Neural progenitor cell (in vitro differentiated cells): ENCODE data around the gene PTPRB. TPM values are rescaled to one million over a fixed set of nuclear protein-coding genes. Genes with fewer than 3 reads are reported as not detected.

Experiments used
- DNase-seq: peaks from one replicate; pipeline ENCODE4 v3.0.0-alpha.2; 2016; ENCODE audit warnings: low spot score
- H2AFZ ChIP-seq: fragments of 200-600 bp; sonication (generic); replicated peaks from 2 replicates; pipeline ENCODE4 v1.6.1; 2016; ENCODE audit warnings: antibody characterized with exemption
- H3F3A ChIP-seq: fragments of 200-600 bp; sonication (generic); 2 replicates; pipeline ENCODE4 v1.6.1; 2016; ENCODE audit warnings: antibody characterized with exemption, low read depth
- H3K27ac ChIP-seq: fragments of 200-600 bp; sonication (generic); 2 replicates; pipeline ENCODE4 v1.5.1; 2016; ENCODE audit warnings: mild to moderate bottlenecking
- H3K27me3 ChIP-seq: fragments of 200-600 bp; sonication (generic); 2 replicates; pipeline ENCODE4 v1.6.1; 2016; ENCODE audit warnings: mild to moderate bottlenecking, moderate library complexity
- H3K36me3 ChIP-seq: fragments of 200-600 bp; sonication (generic); 2 replicates; pipeline ENCODE4 v1.5.1; 2016
- H3K4me1 ChIP-seq: fragments of 200-600 bp; sonication (generic); 2 replicates; pipeline ENCODE4 v1.6.1; 2016; ENCODE audit warnings: mixed run types
- H3K4me2 ChIP-seq: fragments of 200-600 bp; sonication (generic); 2 replicates; pipeline ENCODE4 v1.6.1; 2016
- H3K4me3 ChIP-seq: fragments of 200-600 bp; sonication (generic); 2 replicates; pipeline ENCODE4 v1.5.1; 2016
- H3K79me2 ChIP-seq: fragments of 200-600 bp; sonication (generic); 2 replicates; pipeline ENCODE4 v1.6.1; 2016; ENCODE audit warnings: low read depth
- H3K9ac ChIP-seq: fragments of 200-600 bp; sonication (generic); 2 replicates; pipeline ENCODE4 v1.6.1; 2016
- H3K9me3 ChIP-seq: fragments of 200-600 bp; sonication (generic); 2 replicates; pipeline ENCODE4 v1.5.1; 2016; ENCODE audit warnings: low read depth
- H4K20me1 ChIP-seq: fragments of 200-600 bp; sonication (generic); 2 replicates; pipeline ENCODE4 v1.6.1; 2016; ENCODE audit warnings: low read depth
- H3K27ac Mint-ChIP-seq: 3 replicates; pipeline ENCODE4 v1.8.0; 2021; ENCODE audit warnings: mixed read lengths
- H3K27me3 Mint-ChIP-seq: 2 replicates; pipeline ENCODE4 v1.8.0; 2022; ENCODE audit warnings: low read depth, mild to moderate bottlenecking, inconsistent platforms, moderate library complexity, mixed read lengths; ENCODE audit not compliant: insufficient read depth
- H3K36me3 Mint-ChIP-seq: 3 replicates; pipeline ENCODE4 v1.8.0; 2021; ENCODE audit warnings: mixed read lengths
- H3K4me1 Mint-ChIP-seq: 3 replicates; pipeline ENCODE4 v1.8.0; 2021; ENCODE audit warnings: mixed read lengths
- H3K4me3 Mint-ChIP-seq: 3 replicates; pipeline ENCODE4 v1.8.0; 2021; ENCODE audit warnings: mild to moderate bottlenecking, moderate library complexity, mixed read lengths
- H3K9me3 Mint-ChIP-seq: 3 replicates; pipeline ENCODE4 v1.8.0; 2020; ENCODE audit warnings: mixed read lengths
- CTCF ChIP-seq: fragments of 200-600 bp; sonication (generic); IDR thresholded peaks from 2 replicates; pipeline ENCODE4 v1.5.1; 2017; ENCODE audit warnings: antibody characterized with exemption, mild to moderate bottlenecking
- EZH2 ChIP-seq: fragments of 200-600 bp; sonication (generic); IDR thresholded peaks from 2 replicates; pipeline ENCODE4 v1.6.1; 2017; ENCODE audit warnings: antibody characterized with exemption, mild to moderate bottlenecking, moderate library complexity
- EZH2phosphoT487 ChIP-seq: fragments of 200-600 bp; sonication (generic); IDR thresholded peaks from 2 replicates; pipeline ENCODE4 v1.6.1; 2017; ENCODE audit warnings: antibody characterized with exemption
- total RNA-seq: library from RNA; depleted of rRNA; stranded (reverse); fragments of >200 nt; gene quantifications from 2 replicates; pipeline ENCODE4 v1.2.3, GENCODE V29; 2015; ENCODE audit warnings: low replicate concordance

PTPRB gene
- total RNA-seq, 1 donor from 2014 or later: not detected

- H3K27me3 Mint-ChIP-seq: no peaks in the 10 kb centered on the region
- no peak for TF ChIP-seq EZH2phosphoT487
- no peak for TF ChIP-seq CTCF
- TF ChIP-seq EZH2: no peak
- Histone ChIP-seq H3K4me1 (no peaks in the 10 kb centered on the region), H3K79me2 (no peaks in the 10 kb centered on the region), H3K4me2 (no peak overlapping the region), H3K36me3 (no peaks in the 10 kb centered on the region), H3K9ac (no peak overlapping the region), H4K20me1 (no peaks in the 10 kb centered on the region), H3K27me3 (no peaks in the 10 kb centered on the region), H2AFZ (no peak overlapping the region), H3F3A (no peaks in the 10 kb centered on the region), H3K27ac (no peak overlapping the region), H3K4me3 (no peak overlapping the region), H3K9me3 (no peaks in the 10 kb centered on the region)
- no peaks in the 10 kb centered on the region for H3K4me1 Mint-ChIP-seq
- no peak for DNase-seq
- peaks cover 18% of the 10 kb centered on the region for H3K9me3 Mint-ChIP-seq
- H3K27ac Mint-ChIP-seq: no peak overlapping the region
- no peaks in the 10 kb centered on the region for H3K36me3 Mint-ChIP-seq
- H3K4me3 Mint-ChIP-seq: no peak overlapping the region
These were observed 169.8 kb downstream of the PTPRB start for GRCh38 chr12:70467476-70467875.

DNA sequence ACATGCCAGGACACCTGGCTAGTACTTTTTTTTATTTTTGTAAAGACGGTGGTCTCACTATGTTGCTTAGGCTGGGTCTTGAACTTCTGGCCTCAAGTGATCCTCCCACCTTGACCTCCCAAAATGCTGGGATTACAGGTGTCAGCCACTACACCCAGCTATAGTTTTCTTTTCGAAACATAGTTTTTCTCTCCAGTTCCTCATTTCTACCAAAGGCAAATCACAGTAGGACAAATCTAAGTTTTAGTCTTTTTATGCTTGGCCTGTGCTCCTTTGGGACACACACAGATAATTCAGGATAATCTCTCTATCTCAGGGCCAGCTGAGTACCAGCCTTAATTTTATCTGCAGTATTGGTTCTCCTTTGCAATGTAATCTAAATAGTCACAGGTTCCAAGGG, 170.5 kb downstream of the PTPRB start:
- Histone ChIP-seq H3K9ac (no peak overlapping the region), H3K27me3 (no peaks in the 10 kb centered on the region), H3K4me3 (no peak overlapping the region), H3F3A (no peaks in the 10 kb centered on the region), H3K4me1 (no peaks in the 10 kb centered on the region), H4K20me1 (no peaks in the 10 kb centered on the region), H2AFZ (no peak overlapping the region), H3K36me3 (no peaks in the 10 kb centered on the region), H3K27ac (no peak overlapping the region), H3K4me2 (no peak overlapping the region), H3K9me3 (no peaks in the 10 kb centered on the region), H3K79me2 (no peaks in the 10 kb centered on the region)
- Mint-ChIP-seq H3K27me3 (no peaks in the 10 kb centered on the region), H3K4me1 (no peaks in the 10 kb centered on the region), H3K4me3 (no peak overlapping the region), H3K9me3 (peaks cover 18% of the 10 kb centered on the region), H3K27ac (no peak overlapping the region), H3K36me3 (no peaks in the 10 kb centered on the region)
- TF ChIP-seq EZH2phosphoT487: no peak
- TF ChIP-seq CTCF: no peak
- no peak for TF ChIP-seq EZH2
- no peak for DNase-seq
